CD4-positive, alpha-beta T cell treated with Interleukin-4 for 4 hours (primary cell): ENCODE data around the gene NLRP3.
"Not testable (repeated sequence)": the region's sequence is repeated elsewhere in the genome, so short reads cannot be mapped to it uniquely, and the experiment has no call there.

Experiments used
- DNase-seq: peaks from one replicate; pipeline ENCODE4 v3.0.0-alpha.2; 2020

Gene NLRP3

GRCh38 chr1:247415423-247416361, at the start of gene NLRP3:
Gene NLRP3, plus strand, starts transcription at chr1:247416173. Its CDS starts 2,628 bp downstream, at chr1:247418801.
- DNase-seq, result peak; percentile 52

- not testable (repeated sequence) for DNase-seq
Observed at GRCh38 chr1:247366345-247366744, 49.6 kb upstream of the NLRP3 start.

- DNase-seq, result no peak
Observed at GRCh38 chr1:247366926-247367645, 48.9 kb upstream of the NLRP3 start.

GRCh38 chr1:247367786-247368422, 48.1 kb upstream of the NLRP3 start:
- DNase-seq, result no peak

GRCh38 chr1:247368490-247369145, 47.4 kb upstream of the NLRP3 start:
- no peak for DNase-seq

DNA sequence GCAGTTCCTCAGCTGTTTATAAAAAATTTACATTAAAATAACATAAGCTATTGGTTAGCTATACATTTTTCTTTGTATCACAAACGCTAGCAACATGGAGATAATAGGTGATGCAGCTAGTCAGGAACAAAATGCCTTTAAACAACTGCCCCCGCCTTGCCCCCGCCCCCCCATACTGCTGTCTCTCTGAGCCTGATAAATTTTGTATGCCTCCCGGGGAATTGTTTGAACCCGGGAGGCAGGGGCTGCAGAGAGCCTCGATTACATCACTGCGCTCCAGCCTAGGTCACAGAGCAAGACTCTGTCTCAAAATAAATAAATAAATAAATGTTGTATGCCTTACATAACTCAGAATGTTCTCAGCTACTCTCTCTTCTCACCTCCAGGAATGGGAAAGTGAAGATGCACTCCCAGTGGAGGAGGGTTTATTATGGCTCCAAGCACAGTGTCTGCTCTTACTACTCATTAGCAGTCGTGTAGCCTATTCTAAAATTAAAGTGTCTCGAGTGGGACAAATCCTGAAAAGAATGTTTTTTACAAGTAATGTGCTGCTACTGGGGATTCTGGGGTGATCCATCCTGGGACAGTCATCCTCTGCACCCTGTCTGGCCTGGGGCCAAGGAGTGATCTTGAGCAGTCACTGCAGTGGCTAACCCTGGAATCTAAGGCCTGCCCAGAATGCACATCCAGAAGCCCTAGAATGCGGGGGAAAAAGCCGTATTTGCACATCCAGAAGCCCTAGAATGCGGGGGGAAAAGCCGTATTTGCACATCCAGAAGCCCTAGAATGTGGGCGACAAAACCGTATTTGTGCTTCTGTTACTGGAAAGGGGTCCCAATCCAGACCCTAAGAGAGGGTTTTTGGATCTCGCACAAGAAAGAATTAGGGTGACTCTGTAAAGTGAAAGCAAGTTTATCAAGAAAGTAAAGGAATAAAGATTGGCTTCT, 44.9 kb upstream of the NLRP3 start:
- no peak for DNase-seq

GRCh38 chr1:247371801-247372259, 44.1 kb upstream of the NLRP3 start:
- DNase-seq, result no peak

- DNase-seq, result peak; percentile 47
Observed at GRCh38 chr1:247373721-247374141, 42.2 kb upstream of the NLRP3 start.

- DNase-seq, result not testable (repeated sequence)
Observed at GRCh38 chr1:247374651-247375334, 41.2 kb upstream of the NLRP3 start.

DNA sequence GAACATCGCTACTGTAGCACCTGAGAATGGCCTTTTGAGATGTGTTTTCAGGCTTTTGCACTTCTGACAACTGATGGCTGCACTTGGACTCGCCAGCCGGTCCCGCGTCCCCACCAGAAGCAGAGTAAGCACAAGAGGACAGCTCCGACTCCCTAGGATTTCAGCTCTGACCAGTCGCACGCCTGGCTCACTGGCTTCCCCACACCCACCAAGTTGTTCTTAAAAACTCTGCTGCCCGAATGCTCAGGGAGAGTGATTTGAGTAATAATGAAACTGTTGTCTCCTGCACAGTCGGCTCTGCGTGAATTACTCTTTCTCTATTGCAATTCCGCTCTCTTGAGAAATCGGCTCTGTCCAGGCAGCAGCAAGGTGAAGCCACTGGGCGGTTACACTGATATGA, 40.2 kb upstream of the NLRP3 start:
- DNase-seq, result no peak

- no peak for DNase-seq
Observed at GRCh38 chr1:247376659-247377058, 39.3 kb upstream of the NLRP3 start.

DNA sequence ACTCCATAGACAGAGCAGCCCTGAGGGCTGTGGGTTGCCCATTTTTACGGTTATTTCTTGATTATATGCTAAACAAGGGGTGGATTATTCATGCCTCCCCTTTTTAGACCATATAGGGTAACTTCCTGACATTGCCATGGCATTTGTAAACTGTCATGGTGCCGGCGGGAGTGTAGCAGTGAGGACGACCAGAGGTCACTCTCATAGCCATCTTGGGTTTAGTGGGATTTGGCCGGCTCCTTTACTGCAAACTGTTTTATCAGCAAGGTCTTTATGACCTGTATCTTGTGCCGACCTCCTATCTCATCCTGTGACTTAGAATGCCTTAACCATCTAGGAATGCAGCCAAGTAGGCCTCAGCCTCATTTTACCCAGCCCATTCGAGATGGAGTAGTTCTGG, 38.3 kb upstream of the NLRP3 start:
- not testable (repeated sequence) for DNase-seq

- DNase-seq, result no peak
Observed at GRCh38 chr1:247378334-247379073, 37.5 kb upstream of the NLRP3 start.

DNA sequence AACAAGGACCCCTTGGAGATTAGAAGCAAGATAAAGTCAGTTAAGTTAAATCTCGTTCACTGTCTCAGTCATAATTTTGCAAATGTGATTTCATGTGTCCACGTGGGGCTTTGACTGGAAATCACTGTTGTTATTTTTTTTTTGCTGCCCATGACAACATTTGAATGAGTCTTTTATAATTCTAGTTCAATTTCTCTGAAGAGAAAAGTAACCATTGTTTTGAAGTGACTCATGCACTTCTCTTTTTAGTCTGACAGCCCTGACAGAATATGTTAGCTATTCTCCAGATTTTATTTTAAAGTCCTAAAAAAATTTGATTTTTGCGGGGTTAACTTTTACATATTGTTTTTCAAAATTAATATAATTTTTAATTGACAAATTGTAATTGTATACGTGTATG, 30.7 kb upstream of the NLRP3 start:
- no peak for DNase-seq

DNA sequence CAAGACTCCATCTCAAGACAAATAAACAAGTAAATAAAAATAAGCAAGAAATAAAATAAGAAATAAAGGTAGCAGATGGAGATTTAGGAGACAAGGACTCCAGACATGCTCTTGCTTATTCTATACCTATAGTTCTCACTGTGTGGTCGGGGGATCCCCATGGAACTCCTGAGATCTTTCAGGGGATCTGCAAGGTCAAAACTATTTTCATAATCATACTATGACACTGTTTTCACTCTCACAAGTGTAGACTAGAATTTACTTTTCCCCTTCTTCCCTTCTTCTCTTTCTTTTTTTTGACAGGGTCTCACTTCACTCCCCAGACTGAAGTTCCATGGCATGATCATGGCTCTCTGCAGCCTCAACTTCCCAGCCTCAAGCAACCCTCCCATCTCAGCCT, 29.8 kb upstream of the NLRP3 start:
- no peak for DNase-seq

- DNase-seq, result no peak
Observed at GRCh38 chr1:247386687-247387086, 29.3 kb upstream of the NLRP3 start.

DNA sequence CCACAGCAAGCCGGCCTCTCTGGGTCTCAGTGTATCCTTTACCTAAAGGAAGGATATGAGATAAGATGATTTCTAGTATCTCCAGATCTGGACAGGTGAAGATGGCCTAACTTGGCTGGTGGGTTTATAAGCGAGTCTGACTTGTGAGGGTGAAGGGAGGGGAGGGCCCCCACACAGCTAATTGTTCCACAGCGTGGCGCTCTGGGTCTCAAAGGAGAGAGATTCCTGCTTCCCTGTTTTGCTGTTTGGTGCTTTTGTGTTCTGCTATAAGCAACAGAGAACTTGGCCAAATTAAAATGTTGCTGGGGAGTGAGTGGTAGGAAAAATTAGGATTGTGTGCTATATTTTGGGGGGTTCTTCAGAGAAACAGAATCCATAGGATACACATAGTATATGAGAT, 28.9 kb upstream of the NLRP3 start:
- no peak for DNase-seq

GRCh38 chr1:247387565-247387964, 28.4 kb upstream of the NLRP3 start:
- DNase-seq, result no peak

DNA sequence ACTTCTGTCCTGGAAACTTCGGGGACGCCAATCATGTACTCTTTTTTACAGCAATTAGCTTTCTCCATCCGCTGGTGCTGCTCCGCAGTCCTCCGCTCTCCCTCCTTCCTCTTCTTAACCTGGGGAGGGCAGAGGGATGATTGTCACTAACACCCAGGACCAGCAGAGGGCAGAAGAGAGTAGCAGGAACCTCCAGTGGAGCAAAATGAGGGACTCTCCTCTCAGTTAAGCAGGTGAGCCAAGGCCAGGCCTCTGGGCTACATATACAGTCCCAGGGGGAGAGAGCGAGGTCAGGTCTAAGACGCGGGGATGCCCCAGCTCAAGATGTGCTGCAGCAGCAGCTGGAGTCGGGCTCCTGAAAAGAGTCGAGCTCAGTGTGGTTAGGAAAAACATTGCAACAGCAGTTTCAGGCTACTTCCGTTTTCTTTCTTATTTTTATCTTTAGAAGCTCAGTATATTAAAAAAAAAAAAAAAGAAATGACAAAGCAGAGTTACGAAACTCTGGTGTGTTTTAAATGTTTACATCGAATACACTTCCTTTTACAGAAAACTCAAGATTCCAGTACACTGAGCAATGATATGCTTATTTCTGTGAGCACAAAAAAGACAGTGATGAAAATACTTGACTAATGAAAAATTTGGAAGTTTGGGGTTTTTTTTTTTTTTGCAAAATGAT, 25.7 kb upstream of the NLRP3 start:
- peak; percentile 89 for DNase-seq

DNA sequence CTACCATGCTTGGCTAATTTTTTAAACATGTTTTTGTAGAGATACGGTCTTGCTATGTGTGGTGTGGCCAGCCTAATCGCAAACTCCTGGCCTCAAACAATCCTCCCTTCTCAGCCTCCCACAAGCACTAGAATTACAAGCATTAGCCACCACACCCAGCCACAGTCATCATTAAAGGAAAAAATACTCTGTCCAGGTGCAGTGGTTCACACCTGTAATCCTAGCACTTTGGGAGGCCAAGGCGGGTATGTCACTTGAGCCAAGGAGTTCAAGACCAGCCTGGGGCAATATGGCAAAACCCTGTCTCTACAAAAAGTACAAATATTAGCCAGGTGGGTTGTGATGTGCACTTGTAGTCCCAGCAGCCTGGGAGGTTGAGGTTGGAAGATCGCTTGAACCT, 25.0 kb upstream of the NLRP3 start:
- DNase-seq, result no peak
